Heart left ventricle (tissue), 16 donors: Measurements from ENCODE around the gene SLC16A9. TPM values are rescaled to one million over a fixed set of nuclear protein-coding genes. Genes with fewer than 3 reads are reported as not detected.

Experiments
- ATAC-seq, 4 donors: fragments of 200-7000 bp; cut with Tn5 transposase; one replicate each; pipeline ENCODE4 v1.9.1; 2020 to 2022; ENCODE audit warnings: moderate library complexity in 4 of 4, mild to moderate bottlenecking in 3 of 4, moderate number of reproducible peaks in 1 of 4
- DNase-seq, 5 donors: peaks; one replicate each; pipeline ENCODE4 v3.0.0-alpha.2; 2020
- H3K27ac ChIP-seq, 12 donors: fragments of 200-600 bp; sonication (generic) in 4 of 12; one replicate each; pipeline versions ENCODE4 v1.5.0 to v1.8.0; 2016 to 2022; ENCODE audit warnings: mild to moderate bottlenecking in 2 of 12
- H3K27me3 ChIP-seq, 9 donors: fragments of 200-600 bp; sonication (generic) in 2 of 9; one replicate each; pipeline versions ENCODE4 v1.5.1 to v1.8.0; 2016 to 2022; ENCODE audit warnings: mild to moderate bottlenecking in 3 of 9
- H3K36me3 ChIP-seq, 9 donors: fragments of 200-600 bp; sonication (generic) in 2 of 9; one replicate each; pipeline versions ENCODE4 v1.5.0 to v1.8.0; 2018 to 2022; ENCODE audit warnings: mild to moderate bottlenecking in 2 of 9
- H3K4me1 ChIP-seq, 12 donors: fragments of 200-600 bp; sonication (generic) in 4 of 12; one replicate each; pipeline versions ENCODE4 v1.5.0 to v1.8.0; 2016 to 2022; ENCODE audit warnings: mild to moderate bottlenecking in 3 of 12
- H3K4me3 ChIP-seq, 12 donors: fragments of 200-600 bp; sonication (generic) in 4 of 12; one replicate each; pipeline versions ENCODE4 v1.5.0 to v1.8.0; 2017 to 2022; ENCODE audit warnings: mild to moderate bottlenecking in 9 of 12, moderate library complexity in 4 of 12
- H3K9me3 ChIP-seq, 12 donors: fragments of 200-600 bp; sonication (generic) in 4 of 12; one replicate each; pipeline versions ENCODE4 v1.5.0 to v1.8.0; 2016 to 2022; ENCODE audit warnings: mild to moderate bottlenecking in 1 of 12
- POLR2A ChIP-seq, 2 donors: fragments of 450-650 bp; IDR thresholded peaks; one replicate each; pipeline ENCODE4 v1.6.1; 2017; ENCODE audit warnings: antibody characterized with exemption in 2 of 2, mild to moderate bottlenecking in 2 of 2, moderate library complexity in 2 of 2
- WGBS, 4 donors: extraction: QIAGEN DNeasy Blood & Tissue Kit in 2 of 4; methylation state at CpG; one replicate each; pipeline versions ENCODE4 v1.1.5 to v1.1.7; 2013 to 2018; 5-methylcytosine and 5-hydroxymethylcytosine counted together
- intact Hi-C, 10 donors: fragments of 100-400 bp; cut with DNase I; formaldehyde crosslinking; loops; one replicate each; pipeline versions ENCODE4 v1.11.1 to v1.14.2; 2022
- polyA plus RNA-seq, 2 donors: library from polyadenylated mRNA; stranded (reverse); fragments of 200-250 nt; gene quantifications; one replicate each; pipeline ENCODE4 v1.2.3, GENCODE V29; 2013
- total RNA-seq, 9 donors: library from RNA; depleted of rRNA in 2 of 9; stranded (reverse); fragments of >200 nt in 2 of 9; fragmentation: NEBNext Ultra II Directional in 3 of 9; extraction: Animal tissue kit (Norgen Biotek cat#: 25700) in 3 of 9; gene quantifications; one replicate each; pipeline versions ENCODE4 v1.1.0 to v1.2.4, GENCODE V29; 2016 to 2023
- TF ChIP-seq, protein P1 (sequence below), 12 donors: fragments of 200-600 bp; sonication (generic) in 4 of 12; IDR thresholded peaks; one replicate each; pipeline versions ENCODE4 v1.5.0 to v1.8.0; 2018 to 2022; ENCODE audit warnings: antibody characterized with exemption in 12 of 12, mild to moderate bottlenecking in 5 of 12
- donor health status: ischemic (EF 13 %, LVEDD 7.1; RV severe dilation, severe dysfunction).
- donor health status: healthy with polysubstance abuse.
- donor health status: DM: no; HTN: yes; CAD: no.
- donor health status: DM: no; HTN: no; CAD: no.
- donor health status: ischemic (EF 25% LVEDD 6.9; RV normal size, moderate dysfunction).
- donor health status: ischemic (EF 25% LVEDD 5.7; RV mildly dilated, moderate dysfunction).
- donor health status: healthy.
- donor health status: DM: yes; HTN: yes; CAD: no.
- donor health status: ischemic (EF 35%, LVEDD 5.7; RV mildly dilated, moderate dysfunction).
- donor health status: nonischemic (EF 11% LVEDD 7.7; RV severe dilation, severe dysfunction).
- donor health status: DM: yes; HTN: yes; CAD: no.
- donor health status: PGD.
- donor health status: ischemic (EF 29% LVEDD 5.4; RV normal size, mild dysfunction).
- donor health status: nonischemic (EF 23%, LVEDD 6.1; RV moderate dilation, normal function).

The SLC16A9 gene
- total and polyA plus RNA-seq, 11 donors = 0.07 to 3.0 (median 0.63) TPM

DNA sequence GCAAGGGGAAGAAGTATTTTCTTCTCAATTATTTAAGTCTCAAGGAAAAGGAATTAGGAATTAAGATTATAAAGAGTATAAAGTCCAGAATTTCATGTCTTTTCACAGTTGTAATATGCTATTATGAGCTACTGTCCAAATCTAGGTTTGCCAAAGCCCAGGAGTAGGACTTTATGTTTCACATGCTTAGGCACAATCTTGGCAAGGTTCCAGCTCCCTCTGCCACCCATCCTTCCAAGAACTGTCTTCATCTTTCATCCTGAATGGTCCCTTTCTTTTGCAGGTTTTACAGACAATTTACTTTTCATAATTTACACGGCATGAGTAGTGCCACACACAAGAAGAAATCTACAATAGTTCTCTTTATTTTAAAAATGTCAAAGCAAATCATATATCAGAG, 29.5 kb downstream of the SLC16A9 start:
- Histone ChIP-seq H3K27me3 (no peaks in the 10 kb centered on the region), H3K4me1 (no peaks in the 10 kb centered on the region), H3K4me3 (no peak overlapping the region), H3K36me3 (no peaks in the 10 kb centered on the region), H3K27ac (no peak overlapping the region), H3K9me3 (no peaks in the 10 kb centered on the region)
- DNase-seq (no peak), ATAC-seq (no peak)
- no peak for TF ChIP-seq POLR2A (IDR thresholded peaks at IDR 0.05)
- TF ChIP-seq, protein P1, sequence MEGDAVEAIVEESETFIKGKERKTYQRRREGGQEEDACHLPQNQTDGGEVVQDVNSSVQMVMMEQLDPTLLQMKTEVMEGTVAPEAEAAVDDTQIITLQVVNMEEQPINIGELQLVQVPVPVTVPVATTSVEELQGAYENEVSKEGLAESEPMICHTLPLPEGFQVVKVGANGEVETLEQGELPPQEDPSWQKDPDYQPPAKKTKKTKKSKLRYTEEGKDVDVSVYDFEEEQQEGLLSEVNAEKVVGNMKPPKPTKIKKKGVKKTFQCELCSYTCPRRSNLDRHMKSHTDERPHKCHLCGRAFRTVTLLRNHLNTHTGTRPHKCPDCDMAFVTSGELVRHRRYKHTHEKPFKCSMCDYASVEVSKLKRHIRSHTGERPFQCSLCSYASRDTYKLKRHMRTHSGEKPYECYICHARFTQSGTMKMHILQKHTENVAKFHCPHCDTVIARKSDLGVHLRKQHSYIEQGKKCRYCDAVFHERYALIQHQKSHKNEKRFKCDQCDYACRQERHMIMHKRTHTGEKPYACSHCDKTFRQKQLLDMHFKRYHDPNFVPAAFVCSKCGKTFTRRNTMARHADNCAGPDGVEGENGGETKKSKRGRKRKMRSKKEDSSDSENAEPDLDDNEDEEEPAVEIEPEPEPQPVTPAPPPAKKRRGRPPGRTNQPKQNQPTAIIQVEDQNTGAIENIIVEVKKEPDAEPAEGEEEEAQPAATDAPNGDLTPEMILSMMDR (IDR thresholded peaks at IDR 0.05) = no peak
- intact Hi-C loops = no loop called here
- 86 to 93% (median 90%) methylated on average over 1 of the region's 1 CpG for WGBS, 4 donors

DNA sequence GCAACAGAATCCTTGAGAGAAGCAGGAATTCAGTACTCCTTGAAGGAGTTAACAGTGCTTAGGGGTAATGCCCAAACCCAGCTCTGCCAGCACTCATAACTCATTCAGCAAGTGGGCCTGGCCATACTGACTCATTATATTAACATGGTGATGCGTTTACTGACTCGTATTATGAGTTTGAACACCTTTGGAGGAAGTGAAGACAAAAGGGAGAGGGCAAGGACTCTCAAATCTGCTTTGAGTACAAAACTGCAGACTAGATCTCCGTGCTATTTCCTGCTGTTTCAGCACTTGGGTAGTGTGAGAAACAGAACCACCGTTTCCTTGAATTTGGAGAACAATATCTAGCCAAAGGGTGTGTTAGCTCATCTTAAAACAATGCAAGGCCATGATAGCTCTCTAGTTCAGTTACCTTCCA, 30.8 kb downstream of the SLC16A9 start:
- Histone ChIP-seq H3K27ac (no peak overlapping the region), H3K27me3 (no peaks in the 10 kb centered on the region), H3K4me3 (no peak overlapping the region), H3K36me3 (no peaks in the 10 kb centered on the region), H3K4me1 (peaks cover 0 to 4% (median 0%) of the 10 kb centered on the region in 12 donors), H3K9me3 (no peaks in the 10 kb centered on the region)
- TF ChIP-seq POLR2A (IDR thresholded peaks at IDR 0.05) = no peak
- ATAC-seq (no peak), DNase-seq (no peak)
- intact Hi-C loops = no loop called here
- WGBS, 4 donors = 50 to 76% (median 64%) methylated on average over 4 of the region's 4 CpGs

DNA sequence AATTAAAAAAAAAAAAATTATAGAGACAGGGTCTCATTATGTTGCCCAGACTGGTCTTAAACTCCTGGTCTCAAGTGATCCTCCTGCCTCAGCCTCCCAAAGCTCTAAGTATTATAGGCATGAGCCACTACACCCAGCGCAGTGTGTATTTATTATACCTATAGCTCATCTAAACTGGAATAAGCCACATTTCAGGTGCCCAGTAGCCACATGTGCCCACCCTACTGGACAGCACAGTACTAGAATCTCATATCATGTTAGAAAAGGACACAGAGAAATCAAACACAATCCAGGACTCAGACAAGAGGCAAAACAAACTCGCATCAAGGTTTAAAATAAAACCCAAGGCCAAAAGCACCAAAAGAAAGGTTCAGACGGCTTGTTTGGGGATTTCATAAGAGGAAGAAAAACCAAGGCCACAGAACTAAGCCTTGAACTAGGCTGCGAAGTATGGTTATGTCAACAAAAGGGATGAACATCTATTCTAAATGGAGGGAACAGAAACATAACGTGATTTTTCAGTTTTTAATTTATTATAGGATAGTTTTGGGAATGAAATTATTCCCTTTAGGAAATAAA, 32.3 kb downstream of the SLC16A9 start:
- 84 to 92% (median 87%) methylated on average over 5 of the region's 5 CpGs for WGBS, 4 donors
- H3K27ac ChIP-seq = no peak overlapping the region
- no peak for DNase-seq
- peaks cover 0 to 4% (median 0%) of the 10 kb centered on the region in 12 donors for H3K4me1 ChIP-seq
- no peak overlapping the region for H3K4me3 ChIP-seq
- no peaks in the 10 kb centered on the region for H3K9me3 ChIP-seq
- peaks cover 0 to 4% (median 0%) of the 10 kb centered on the region in 9 donors for H3K36me3 ChIP-seq
- TF ChIP-seq POLR2A (IDR thresholded peaks at IDR 0.05) = no peak
- TF ChIP-seq, protein P1 (IDR thresholded peaks at IDR 0.05) = no peak
- intact Hi-C loops = no loop called here
- no peak for ATAC-seq
- no peaks in the 10 kb centered on the region for H3K27me3 ChIP-seq

DNA sequence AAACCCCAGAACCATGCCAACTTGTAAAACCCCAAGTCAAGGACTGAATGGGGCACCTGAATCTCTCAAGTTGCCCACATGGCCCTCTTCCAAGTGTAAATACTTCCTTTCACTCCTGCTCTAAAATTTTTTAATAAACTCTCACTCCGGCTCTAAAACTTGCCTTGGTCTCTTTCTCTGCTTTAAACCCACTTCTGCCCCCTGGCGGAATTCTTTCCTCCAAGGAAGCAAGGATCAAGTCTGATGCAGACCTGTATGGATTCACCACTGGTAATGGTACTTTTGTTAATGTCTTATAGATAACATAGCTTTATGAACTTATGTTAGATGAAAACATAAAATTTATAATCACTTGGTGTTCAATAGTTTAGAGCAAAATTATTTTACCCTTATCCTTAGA, 33.8 kb downstream of the SLC16A9 start:
- Histone ChIP-seq H3K4me1 (peaks cover 0 to 4% (median 0%) of the 10 kb centered on the region in 12 donors), H3K27me3 (no peaks in the 10 kb centered on the region), H3K4me3 (no peak overlapping the region), H3K27ac (no peak overlapping the region), H3K9me3 (no peaks in the 10 kb centered on the region), H3K36me3 (peaks cover 0 to 19% (median 0%) of the 10 kb centered on the region in 9 donors)
- WGBS, 4 donors = 81 to 92% (median 84%) methylated on average over 2 of the region's 2 CpGs
- no peak for TF ChIP-seq POLR2A (IDR thresholded peaks at IDR 0.05)
- TF ChIP-seq, protein P1 (IDR thresholded peaks at IDR 0.05) = peak in 1 of 12 donors; percentile 7
- intact Hi-C loops = no loop called here
- no peak for ATAC-seq
- no peak for DNase-seq
